Tibial nerve (tissue), 3 donors: ENCODE results near the gene EFCAB7.

Source experiments
- EP300 ChIP-seq, 2 donors: sonication (generic); formaldehyde crosslinking; IDR thresholded peaks; one replicate each; pipeline ENCODE4 v1.6.1; 2017; ENCODE audit warnings: antibody characterized with exemption in 2 of 2, mild to moderate bottlenecking in 1 of 2
- POLR2A ChIP-seq, 2 donors: fragments of 450-650 bp; IDR thresholded peaks; one replicate each; pipeline ENCODE4 v1.6.1; 2017; ENCODE audit warnings: antibody characterized with exemption in 2 of 2, mild to moderate bottlenecking in 2 of 2, moderate library complexity in 2 of 2

DNA sequence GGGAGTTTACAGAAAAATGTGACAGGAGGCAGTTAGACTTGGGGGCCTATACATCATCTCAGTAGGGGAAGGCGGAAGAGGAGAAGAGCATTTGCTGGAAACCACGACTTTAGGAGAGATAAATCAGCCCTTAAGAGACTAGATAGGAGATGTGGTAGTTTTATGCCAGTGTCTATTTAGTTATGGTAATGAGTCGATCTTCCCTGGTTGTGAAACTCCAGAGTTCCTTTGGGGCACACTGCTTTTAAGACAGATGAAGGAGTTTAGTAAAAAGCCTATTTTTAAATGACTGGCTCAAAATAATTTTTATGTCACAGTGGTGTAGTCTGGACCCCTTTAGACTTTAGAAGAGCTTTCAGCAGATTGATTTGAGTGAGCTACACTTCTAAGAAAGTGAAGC lies 77.7 kb downstream of the EFCAB7 start:
- no peak for TF ChIP-seq POLR2A (IDR thresholded peaks at IDR 0.05)
- TF ChIP-seq EP300 (IDR thresholded peaks at IDR 0.05) = no peak
